ENCODE results near the gene PXMP2. TPM values are rescaled to one million over a fixed set of nuclear protein-coding genes. Genes with fewer than 3 reads are reported as not detected.

Gene PXMP2
- total RNA-seq, 1 experiment from 2014 or later: 59.0 TPM

DNA sequence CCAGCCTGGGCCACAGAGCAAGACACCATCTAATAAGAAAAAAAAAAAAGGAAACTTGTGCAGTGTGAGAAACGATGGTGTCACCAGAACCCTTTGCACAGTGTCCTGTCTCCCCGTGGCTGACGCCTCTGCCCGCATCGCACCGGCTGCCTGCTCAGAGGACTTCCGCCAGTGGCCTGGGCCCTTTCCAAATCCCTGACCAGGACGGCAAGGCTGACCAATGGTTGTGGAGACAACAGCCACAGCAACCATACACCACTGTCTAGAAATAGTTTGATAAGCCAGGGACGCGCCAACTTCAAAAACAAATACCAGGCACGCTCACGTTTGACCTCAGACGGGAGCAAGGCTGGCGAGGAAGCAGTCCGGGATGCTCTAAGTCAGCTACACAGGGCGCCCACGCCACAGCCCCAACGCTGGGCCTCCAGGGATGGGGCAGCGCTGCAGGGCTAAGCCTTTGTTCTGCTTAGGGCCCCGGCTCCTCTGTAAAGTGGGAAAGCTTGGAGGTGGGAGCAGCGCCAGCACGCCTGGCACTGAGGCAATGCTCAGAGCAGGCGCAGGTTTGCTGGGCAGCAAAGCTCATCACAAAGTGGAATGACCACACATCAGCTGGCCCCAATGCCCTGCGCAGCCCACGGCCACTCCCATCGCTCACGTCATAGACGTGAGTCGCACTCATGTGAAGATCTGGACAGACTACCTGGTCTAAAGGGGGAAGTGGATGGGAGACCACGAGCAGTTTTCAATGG lies 35.8 kb downstream of the PXMP2 start:
- DNase-seq (ENCODE audit: low read depth): no peak

DNA sequence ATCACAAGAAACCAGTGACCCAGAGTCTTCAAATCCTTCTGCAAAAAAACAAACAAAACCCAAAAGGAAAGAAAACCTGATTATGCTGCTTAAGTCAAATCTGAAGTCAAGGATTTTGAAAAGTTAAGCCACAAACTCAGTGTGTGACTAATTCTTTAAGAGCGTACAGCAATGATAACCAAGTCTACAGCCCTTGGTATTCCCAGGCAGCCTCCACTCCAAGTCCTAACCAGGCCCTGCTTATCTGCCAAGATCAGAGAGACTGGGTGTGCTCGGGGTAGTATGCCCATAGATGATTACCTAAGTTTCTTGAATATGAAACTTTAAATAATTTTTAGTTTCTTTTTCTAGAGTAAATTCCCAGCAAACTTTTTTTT lies 36.4 kb downstream of the PXMP2 start:
- DNase-seq (ENCODE audit: low read depth): no peak

DNA sequence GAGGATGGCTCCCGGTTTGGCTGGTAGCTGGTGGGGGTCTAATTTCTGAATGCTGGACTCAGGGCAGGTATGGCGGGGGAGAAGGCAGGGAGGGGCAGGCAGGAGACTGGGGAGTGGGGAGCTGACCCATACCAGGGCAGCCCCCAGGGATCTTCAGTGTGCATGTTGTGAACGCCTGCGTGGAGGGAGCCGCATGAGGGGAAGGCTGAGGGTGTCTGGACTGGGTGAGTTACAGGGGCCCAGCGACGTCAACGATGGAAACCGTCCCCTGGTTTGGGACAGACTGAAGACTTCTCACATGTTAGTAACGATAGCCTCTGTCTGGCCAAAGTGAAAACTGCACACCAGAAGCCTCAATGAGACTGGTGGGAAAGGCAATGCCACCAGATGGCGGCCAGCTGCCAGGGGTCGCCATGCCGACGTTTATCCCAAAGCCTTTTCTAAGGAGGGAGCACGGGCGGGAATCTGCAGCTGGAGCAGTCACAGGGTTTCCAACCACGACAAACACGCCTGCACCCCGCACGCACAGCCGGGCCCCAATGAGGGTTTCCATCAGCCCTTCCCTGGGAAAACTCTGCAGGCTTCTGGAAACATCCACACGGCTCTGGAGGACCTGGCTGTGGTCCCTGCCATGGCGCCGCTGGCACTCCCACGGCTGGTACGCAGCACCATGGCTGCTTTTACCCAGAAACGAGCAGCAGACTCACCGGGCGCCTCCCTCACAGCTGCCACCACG lies 37.3 kb downstream of the PXMP2 start:
- DNase-seq (ENCODE audit: low read depth): no peak

DNA sequence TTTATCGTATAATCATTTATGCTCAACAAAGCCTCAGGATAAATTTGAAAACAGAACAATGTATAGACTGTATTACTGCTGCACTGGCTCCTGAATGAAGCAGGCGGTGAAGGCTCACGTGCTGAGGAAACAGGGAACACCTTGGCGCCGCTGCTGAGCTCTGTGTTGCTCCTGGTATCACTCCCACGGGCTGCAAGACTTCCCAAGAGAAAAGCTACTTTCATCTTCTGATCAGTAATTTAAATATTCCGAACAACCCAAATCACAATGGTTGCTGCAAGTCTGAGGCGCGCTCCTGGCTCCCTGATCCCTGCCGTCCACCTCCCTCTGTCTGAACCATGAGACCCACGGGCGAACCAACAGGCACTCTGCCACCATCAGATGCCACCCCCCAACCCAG lies 39.0 kb downstream of the PXMP2 start:
- DNase-seq (ENCODE audit: low read depth): no peak

DNA sequence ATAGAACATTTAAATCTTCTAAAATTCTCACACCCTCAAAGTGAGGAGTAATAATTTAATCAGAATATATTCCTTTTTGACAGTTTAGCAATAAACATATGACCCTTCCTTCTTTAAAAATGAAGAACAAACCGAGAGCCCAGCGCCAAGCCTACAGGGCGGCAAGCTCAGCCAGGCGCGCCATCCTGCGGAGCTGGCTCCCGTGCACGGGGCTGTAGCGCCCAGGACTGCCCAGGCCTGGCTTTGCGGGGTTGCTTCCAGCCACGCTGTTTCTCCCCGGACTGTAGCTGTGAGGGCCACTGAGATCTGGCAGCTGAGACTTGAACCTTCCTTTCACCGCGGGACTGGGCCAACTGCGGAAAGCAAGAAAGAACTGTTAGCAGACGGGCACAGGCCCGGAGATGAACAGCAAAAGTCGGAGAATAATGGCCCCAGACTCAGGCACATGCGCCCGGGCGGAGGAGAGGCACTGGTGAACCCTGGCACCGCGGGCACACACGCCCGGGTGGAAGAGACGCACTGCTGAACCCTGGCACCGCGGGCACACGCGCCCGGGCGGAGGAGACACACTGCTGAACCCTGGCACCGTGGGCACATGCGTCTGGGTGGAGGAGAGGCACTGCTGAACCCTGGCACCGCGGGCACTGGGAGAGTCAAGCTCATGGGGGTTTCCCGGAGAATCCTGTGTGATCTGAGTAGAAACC lies 39.9 kb downstream of the PXMP2 start:
- no peak for DNase-seq (ENCODE audit: low read depth)

DNA sequence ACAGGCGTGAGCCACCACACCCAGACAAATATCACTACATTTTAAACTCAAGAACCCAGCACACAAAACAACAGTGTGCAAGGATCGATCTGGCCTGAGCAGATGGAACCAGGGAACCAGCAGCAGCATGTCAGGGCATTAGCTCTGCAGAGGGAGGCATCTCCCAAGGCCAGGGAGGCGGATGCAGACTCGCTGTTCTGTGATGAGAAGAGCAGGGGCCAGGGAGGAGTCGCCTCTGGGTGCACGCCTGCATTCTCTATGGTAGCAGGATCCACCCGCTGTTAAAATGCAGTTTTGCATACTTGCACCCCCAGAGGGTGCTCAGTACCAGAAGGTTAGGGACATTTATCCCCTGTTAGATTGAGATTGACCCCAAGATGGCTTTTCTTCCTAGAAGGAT lies 41.1 kb downstream of the PXMP2 start:
- no peak for DNase-seq (ENCODE audit: low read depth)

DNA sequence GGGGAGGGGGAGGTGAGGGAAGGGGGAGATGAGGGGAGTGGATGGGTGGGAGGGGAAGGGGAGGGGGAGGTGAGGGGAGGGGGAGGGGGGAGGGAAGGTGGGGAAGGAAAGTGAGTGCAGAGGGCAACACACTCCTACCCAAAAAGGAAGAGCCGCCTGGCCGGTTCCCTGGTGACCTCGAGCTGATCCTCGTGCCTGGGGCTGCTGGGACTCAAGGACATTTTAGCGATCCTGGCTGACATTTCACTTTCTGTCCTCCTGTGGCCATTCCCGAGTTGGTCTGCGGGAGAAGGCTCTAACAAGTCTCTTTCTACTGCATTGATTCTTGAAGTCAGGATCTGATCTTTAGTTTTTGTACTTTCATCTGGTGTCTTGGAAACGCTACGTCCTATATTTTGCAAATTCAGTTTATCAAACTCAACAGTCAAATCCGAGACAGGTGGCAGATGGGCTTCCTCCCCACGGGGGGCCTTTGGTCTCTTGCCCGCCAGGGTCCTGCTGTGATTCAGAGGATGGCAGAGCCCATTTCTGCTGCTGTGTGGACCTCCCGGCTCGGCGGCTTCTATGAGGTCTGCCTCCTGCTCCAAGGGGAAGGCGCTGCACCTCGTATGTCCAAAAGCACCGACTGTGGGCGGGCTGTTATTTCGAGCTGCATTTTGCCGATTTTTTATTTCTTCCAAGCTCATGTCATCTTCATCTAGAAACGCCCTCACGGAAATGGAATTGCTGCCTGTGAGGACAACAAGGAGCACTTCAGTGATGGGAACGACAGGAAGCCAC lies 42.3 kb downstream of the PXMP2 start:
- peak; percentile 44 for DNase-seq (ENCODE audit: low read depth)

DNA sequence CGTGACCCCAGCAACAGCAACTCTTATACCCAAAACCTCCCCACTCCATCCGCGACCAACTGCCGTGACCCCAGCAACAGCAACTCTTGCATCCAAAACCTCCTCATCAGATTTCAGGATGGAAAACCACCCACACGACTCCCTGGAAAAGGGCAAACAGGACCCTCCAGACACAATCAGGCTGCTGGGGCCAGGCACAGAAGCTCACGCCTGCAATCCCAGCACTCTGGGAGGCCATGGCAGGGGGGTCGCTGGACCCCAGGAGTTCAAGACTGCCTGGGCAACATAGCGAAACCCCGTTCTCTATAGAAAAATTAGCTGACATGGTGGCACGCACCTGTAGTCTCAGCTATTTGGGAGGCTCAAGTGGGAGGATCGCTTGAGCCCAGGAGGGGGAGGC lies 43.0 kb downstream of the PXMP2 start:
- DNase-seq (ENCODE audit: low read depth): no peak

DNA sequence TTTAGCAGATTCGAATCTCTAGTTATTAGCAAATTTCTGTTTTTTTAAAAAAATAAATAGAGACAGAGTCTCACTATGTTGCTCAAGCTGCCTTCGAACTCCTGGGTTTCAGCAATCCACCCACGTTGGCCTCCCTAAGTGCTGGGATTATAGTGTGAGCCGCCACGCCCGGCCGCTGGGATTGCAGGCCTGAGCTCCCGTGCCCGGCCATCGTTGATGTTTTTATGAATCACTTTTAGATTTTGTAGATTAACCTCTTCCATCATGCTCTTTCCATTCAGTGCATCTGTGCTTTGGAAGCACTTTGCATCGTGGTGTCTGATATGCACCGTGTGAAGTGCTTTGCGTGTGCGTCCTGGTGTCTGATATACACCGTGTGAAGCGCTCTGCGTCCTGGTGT lies 44.2 kb downstream of the PXMP2 start:
- no peak for DNase-seq (ENCODE audit: low read depth)

DNA sequence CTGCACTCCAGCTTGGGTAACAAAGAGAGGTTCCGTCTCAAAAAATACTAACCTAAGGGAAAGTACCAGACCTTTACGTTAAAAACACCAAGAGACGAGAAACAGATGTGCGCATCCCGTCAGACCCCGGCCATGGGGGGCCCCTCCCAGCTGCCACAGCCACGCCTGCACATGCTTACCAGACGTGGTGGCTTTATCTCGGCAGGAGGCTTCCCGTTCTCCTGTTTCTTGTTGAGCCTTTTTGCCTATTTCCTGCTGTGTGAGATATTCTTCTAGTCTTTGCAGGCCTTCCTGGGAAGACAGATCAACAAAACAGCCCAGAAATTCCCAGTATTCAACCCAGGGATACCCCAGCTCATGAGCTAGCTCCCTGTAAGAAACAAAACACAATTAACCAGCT lies 46.8 kb downstream of the PXMP2 start:
- DNase-seq (ENCODE audit: low read depth): no peak

DNA sequence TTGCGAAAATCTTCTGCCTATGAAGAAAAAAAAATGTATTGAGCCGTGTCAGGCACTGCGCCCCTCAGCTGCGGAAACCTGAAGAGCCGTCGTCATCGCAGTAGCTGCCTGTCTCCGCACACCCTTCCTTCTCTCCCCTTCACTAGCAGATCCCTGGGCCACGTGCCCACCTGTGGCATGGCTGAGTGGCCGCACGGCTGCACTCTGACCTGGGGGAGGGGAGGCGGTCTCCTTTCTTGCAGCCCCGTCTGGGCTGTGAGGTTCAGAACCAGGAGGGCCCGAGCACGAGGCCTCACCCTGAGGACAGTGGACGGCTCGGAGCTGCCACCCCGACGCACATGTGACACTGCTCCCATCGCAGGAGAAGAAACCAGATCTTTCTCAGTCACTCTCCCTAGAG lies 48.1 kb downstream of the PXMP2 start:
- no peak for DNase-seq (ENCODE audit: low read depth)

DNA sequence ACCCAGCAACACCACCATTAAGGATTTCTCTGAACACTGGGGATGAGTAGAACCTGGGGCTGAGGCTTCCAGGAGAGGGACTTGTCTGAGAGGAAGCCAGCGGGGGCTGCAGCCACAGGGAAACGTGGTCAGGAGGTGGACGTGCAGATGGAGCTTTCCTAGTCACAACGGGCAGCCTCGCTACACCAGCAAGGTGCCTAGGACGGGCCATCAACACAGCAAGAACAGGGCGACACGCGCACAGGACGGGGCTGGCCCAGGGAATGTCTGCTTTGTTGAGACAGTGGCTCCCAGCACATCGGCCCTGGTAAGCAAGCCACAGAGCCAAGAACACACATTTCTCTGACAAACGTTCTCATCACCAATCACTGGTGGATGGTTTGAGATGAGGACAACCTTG lies 49.0 kb downstream of the PXMP2 start:
- DNase-seq (ENCODE audit: low read depth): no peak

DNA sequence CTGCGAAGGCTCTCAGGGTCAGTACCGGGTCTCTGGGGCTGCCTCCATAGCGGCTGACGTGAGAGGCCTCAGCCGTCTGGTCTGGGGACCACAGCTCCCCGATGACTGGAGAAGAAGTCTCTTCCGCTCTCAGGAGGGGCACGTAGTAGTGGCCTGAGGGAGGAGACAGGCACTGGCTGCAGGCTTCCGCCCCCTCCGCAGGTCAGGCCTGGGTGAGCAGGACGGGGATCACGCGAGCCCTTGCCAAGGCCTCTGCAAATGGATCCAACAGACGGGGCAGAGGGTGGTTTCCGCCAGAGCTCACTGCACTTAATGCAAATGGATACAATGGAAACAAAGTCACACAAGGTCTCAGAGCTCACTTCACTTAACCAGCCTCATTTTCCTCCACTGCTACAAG lies 49.5 kb downstream of the PXMP2 start:
- no peak for DNase-seq (ENCODE audit: low read depth)

DNA sequence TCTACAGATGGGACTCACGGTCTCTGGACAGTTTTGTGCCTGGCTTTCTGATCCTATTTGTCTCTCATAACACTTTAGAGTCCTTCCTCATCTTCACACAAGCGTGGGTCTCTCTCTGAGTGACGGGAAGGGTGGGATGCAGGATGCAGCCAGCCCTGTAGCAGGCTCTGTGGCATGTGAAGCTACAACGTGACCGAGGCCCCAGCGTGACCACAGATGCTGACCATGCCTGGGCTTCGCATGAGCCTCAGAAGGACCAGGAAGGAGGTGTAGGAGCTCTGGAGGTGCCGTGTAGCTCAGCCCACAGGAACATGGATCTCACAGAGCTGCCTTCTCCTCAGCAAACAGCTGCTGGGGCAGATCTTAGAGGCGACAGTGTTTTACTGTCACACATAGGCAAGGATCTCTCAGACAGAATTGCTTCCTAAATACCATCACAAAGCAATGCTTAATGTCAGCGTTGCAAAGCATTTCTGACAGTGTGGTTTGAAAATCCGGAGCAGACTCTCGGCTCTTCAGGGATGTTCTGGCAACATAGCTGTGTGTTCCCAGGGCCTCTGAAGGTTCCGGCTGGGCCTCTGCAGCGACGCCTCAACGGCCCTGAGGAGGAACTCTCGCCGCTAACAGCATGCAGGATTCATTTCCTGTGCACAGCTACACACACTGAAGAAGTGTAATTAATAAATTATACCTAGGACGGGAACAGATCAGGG lies 52.4 kb downstream of the PXMP2 start:
- no peak for DNase-seq (ENCODE audit: low read depth)

DNA sequence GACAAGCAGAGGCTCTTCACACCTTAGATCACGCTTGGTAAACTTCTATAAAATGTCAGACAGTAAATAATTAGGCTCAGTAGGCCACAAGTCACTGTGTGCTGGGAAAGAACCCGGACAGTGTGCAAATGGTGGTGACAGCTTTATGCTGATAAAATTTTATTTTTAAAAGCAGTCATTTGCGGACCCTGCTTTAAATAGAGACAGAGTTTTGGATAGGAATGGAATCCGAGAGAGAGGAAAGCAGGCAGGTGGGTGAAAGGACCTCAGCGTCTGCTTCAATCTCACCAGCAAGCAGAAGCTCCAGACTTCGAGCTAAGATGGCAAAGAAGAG lies 52.9 kb downstream of the PXMP2 start:
- no peak for DNase-seq (ENCODE audit: low read depth)

DNA sequence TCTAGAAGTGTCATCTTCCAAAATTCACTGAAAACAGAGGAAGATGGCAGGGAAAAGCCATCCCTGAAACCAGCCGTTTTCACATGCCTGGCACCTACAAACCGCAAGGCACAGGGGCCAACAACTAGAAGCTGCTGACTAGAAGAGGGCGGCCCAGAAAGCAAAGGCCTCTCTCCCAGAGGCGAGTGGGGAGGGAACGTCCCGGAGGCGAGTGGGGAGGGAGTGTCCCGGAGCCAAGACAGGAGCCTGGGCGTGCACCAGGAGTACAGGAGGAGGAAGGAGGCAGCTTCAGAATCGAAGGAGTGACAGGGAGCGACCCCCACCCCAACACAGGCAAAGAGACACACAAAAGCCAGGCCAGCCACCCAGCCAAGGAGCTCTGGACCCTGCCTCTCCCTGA lies 53.3 kb downstream of the PXMP2 start:
- DNase-seq (ENCODE audit: low read depth): no peak

DNA sequence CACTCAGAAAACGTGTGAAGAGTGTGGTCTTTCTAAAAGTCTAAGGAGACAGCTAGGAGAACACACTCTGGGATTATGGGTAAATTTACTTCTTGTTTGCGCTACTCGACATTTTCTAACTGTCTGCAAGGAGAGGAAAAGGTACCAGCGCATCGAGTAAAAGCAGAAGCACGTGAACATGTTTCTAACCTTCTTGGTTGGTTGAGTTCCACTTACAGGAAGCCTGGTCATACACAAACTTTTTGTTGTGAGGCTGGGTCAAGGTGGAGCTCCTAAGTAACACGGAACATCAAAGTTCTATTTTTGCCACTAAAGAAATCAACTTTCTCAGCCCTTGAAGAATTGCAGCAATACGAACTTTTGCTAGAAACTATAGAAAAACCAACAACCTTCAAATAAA lies 54.2 kb downstream of the PXMP2 start:
- no peak for DNase-seq (ENCODE audit: low read depth)

DNA sequence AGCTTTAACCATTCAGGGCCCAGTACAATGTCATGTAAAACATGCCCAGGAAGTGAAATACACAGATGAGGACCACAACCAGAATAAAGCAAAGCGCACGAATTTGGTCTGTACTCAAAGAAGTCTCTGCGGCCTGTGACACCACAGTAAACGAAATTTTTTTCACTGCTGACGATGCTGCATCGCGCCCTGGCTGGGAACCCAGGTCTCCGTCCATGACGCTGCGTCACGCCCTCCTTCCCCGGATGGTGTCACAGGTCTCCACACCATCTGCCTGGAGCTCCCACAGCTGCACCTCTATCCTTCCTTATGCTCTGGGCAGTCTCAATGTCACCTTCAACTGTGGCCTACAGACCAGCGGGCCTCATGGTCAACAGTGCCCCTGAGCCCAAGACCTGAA lies 56.4 kb downstream of the PXMP2 start:
- no peak for DNase-seq (ENCODE audit: low read depth)

DNA sequence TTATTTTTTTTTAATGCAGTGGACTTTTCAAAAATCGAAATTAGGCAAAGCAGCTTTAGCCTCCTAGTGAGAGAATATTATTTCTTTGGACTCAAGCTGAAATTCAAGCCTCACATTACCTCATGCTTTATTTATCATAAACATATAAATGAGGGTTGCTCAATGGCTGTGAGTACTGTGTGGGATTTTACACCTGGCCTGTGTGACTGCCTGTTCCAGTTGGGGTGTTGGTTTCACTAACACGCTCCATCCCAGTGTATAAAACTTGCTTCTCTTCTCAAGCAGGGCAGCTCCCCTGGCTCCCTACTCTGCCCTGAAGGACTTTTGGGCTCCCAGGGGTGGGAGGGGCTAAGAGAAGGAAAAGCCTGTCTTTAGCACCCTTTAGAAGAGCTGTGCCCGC lies 59.2 kb downstream of the PXMP2 start:
- DNase-seq (ENCODE audit: low read depth): no peak

DNA sequence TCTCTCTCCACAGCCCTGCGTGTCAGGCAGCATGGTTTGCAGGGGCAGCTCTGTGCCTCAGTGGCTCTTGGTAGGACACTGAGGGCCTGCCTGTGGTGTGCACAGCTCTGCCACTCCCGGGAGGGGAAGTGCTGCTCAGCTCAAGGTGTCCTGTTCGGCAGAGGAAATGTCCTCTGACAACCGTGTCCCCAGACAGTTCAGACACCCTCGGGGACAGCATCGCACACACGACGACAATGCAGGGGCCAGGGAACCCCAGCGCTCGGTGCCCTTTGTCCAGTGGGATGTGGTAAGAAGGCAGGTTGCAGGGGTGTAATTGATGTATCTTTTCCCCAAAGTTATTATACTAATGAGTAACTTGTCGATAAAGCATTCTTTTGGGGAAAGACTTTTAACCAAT lies 60.0 kb downstream of the PXMP2 start:
- no peak for DNase-seq (ENCODE audit: low read depth)

DNA sequence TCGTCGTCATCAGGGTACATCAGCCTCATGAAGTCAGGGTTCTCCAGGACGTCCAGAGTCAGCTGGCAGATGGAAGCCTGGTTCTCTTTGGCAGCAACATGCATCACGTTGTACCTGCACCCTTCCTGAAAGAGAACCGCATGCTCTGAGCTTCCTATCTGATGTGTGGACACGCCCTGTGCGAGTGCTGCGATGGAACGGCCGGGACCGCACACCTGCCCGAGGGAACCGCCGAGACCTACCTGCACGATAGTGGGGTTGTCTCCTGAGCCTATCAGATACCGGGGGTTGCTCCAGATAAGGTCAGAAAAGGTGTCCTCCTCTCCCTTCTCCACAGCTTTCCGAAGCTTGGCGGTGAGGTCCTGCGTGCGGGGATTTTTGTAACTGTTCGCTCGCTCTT lies 60.5 kb downstream of the PXMP2 start:
- no peak for DNase-seq (ENCODE audit: low read depth)

DNA sequence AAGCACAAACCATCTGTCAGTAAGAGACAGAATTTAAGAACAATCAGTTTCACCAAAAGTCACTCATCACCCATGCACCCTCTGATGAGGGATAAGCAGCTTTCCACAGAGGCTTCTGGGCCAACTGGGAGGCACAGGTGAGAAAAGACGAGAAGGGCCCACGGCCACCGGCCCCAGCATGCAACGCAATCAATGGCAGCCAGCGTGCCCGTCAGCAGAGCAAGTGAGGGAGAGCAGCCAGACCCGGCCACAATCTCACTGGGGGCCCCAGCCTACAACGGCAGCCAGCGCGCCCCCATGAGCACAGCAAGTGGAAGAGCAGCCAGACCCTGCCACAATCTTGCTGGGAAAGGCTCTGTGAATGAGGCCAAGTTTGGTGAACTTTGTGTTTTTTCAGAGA lies 60.9 kb downstream of the PXMP2 start:
- no peak for DNase-seq (ENCODE audit: low read depth)

All from RPMI7951 (cell line).